ENCODE results near the gene SLC13A3. TPM values are rescaled to one million over a fixed set of nuclear protein-coding genes. Genes with fewer than 3 reads are reported as not detected.

The SLC13A3 gene
- total RNA-seq, 1 donor = 0.10 TPM

DNA sequence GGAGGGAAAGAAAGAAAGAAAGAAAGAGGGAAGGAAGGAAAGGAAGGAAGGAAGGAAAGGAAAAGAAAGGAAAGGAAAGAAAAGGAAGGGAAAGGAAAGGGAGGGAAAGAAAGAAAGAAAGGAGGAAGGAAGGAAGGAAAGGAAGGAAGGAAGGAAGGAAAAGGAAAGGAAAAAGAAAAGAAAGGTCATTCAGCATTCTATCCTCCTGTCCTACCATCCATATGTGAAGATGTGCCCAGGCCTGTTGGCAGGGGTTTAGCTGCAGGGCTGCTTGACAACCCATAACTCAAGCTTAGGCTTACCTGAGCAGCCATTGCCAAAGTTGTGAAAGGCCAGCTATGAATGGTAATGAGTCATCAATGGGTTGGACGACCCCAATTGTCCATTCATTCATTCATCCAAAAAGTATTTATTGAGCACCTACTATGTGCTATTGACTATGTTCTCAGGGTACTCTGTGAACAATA lies 50.9 kb downstream of the SLC13A3 start:
- H3K4me3 ChIP-seq (ENCODE audit: low read length) = no peak overlapping the region
- H3K27me3 ChIP-seq (ENCODE audit: insufficient read depth, low read length) = no peaks in the 10 kb centered on the region
- H3K9me3 ChIP-seq (ENCODE audit: low read depth, low read length) = no peaks in the 10 kb centered on the region
- no peaks in the 10 kb centered on the region for H3K4me1 ChIP-seq (ENCODE audit: insufficient read depth, low read length)

DNA sequence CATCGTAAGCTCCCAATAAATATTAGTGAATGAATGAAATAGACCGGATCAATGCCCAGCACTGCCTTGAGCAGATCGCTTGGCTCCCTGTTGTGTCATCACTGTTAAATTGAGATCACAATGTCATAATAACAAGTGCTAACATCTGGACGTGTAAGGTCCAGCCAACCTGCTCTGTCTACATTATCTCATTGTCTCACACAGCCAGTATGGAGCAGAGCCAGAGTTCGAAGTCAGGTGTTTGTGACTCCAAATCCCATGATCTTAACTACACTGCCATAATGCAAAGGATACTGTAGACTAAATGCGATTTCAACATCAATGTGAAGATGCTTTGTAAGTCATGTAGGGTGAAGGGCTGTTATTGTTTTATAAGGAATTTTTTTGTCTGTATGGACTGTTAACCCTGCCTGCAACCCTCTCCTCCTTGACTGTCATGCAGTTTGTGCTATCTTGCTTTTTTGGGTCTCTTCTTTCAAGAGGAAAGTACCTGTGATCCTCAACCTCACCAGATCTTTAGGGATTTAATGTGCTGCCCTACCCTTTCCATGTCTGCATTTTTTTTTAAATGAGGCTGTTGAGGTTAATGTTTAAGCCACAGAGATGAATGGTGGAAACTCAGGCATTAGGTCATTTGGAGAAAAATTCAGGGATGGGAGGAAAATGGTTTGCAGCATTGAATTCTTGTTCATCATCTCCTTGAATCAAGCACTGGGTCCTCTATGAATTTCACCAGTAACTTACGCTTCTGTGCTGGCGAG lies 51.9 kb downstream of the SLC13A3 start:
- Histone ChIP-seq H3K4me1 (ENCODE audit: insufficient read depth, low read length) (no peaks in the 10 kb centered on the region), H3K4me3 (ENCODE audit: low read length) (no peak overlapping the region), H3K27me3 (ENCODE audit: insufficient read depth, low read length) (no peaks in the 10 kb centered on the region), H3K9me3 (ENCODE audit: low read depth, low read length) (no peaks in the 10 kb centered on the region)

- Histone ChIP-seq H3K4me3 (ENCODE audit: low read length) (no peak overlapping the region), H3K4me1 (ENCODE audit: insufficient read depth, low read length) (no peaks in the 10 kb centered on the region), H3K27me3 (ENCODE audit: insufficient read depth, low read length) (no peaks in the 10 kb centered on the region), H3K9me3 (ENCODE audit: low read depth, low read length) (no peaks in the 10 kb centered on the region)
Measured at GRCh38 chr20:46595933-46596332, 55.3 kb downstream of the SLC13A3 start.

DNA sequence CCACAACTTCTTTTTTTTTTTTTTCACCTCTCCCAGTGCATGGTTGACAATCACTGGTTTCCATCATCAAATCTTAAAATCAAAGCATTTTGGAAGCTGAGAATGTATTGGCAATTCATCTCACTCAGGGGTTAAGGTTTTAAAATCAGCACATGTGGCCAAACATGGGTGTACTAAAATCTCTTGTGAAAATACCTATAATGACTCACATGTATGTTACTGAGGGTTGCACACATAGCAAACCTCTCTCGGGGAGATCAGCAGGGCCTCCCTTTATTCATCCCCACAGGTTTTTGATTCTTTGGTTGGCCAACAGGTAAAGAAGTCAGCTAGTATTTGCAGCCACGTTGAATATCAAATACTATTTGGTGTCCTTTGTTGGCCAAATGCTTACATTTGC lies 56.5 kb downstream of the SLC13A3 start:
- Histone ChIP-seq H3K4me3 (ENCODE audit: low read length) (no peak overlapping the region), H3K9me3 (ENCODE audit: low read depth, low read length) (no peaks in the 10 kb centered on the region), H3K4me1 (ENCODE audit: insufficient read depth, low read length) (no peaks in the 10 kb centered on the region), H3K27me3 (ENCODE audit: insufficient read depth, low read length) (no peaks in the 10 kb centered on the region)

- H3K9me3 ChIP-seq (ENCODE audit: low read depth, low read length) = no peaks in the 10 kb centered on the region
- no peaks in the 10 kb centered on the region for H3K27me3 ChIP-seq (ENCODE audit: insufficient read depth, low read length)
- H3K4me1 ChIP-seq (ENCODE audit: insufficient read depth, low read length) = no peaks in the 10 kb centered on the region
- H3K4me3 ChIP-seq (ENCODE audit: low read length) = no peak overlapping the region
Measured at GRCh38 chr20:46592580-46593362, 58.5 kb downstream of the SLC13A3 start.

- Histone ChIP-seq H3K27me3 (ENCODE audit: insufficient read depth, low read length) (no peaks in the 10 kb centered on the region), H3K4me3 (ENCODE audit: low read length) (no peak overlapping the region), H3K9me3 (ENCODE audit: low read depth, low read length) (no peaks in the 10 kb centered on the region), H3K4me1 (ENCODE audit: insufficient read depth, low read length) (no peaks in the 10 kb centered on the region)
Measured at GRCh38 chr20:46590443-46590842, 60.8 kb downstream of the SLC13A3 start.

DNA sequence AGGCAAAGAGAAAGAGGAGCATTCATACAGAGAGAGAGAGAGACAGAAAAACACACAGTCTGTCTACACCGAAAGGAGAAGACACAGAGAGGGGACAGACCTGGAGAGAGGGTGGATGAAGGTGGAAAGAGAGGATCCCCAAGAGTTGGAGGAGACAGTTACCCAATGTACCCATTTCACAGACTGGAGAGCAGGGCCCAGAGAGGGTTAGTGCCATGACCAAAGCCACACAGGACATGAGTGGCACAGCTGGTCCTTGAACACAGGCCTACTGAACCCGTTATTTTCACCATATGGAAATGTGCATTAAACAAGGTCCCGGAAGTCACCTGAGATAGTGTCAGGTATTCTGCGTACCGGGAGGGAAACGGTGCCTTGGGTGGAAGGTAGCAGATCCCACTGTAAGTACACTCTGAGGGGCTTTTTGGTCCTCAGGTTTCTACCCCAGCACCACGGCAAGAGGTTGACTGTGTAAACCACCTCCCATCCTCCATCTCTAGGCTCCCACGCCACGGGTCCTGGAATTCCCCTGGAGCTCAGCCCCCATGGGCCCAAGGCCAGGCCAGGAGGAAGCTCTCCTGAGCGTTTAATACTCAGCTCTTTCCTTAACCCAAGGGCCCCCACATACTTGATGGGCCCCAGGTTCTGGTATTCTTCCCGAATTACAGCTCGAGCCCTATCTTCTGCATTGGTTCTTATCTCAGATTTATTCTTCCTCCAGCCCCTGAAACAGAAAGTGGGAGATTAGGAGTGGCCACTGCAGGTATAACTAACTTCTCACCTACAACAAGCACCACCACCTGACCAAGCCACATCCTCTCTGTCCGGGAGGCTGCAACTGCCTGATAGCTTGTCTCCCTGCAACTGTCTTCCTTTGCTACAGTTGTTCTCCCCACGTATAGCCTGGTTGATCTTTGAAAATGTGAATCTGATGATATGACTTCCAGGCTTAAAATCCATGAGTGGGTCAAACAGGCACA lies 62.4 kb downstream of the SLC13A3 start:
- no peak overlapping the region for H3K4me3 ChIP-seq (ENCODE audit: low read length)
- no peaks in the 10 kb centered on the region for H3K4me1 ChIP-seq (ENCODE audit: insufficient read depth, low read length)
- no peaks in the 10 kb centered on the region for H3K9me3 ChIP-seq (ENCODE audit: low read depth, low read length)
- H3K27me3 ChIP-seq (ENCODE audit: insufficient read depth, low read length) = peaks cover 2% of the 10 kb centered on the region

DNA sequence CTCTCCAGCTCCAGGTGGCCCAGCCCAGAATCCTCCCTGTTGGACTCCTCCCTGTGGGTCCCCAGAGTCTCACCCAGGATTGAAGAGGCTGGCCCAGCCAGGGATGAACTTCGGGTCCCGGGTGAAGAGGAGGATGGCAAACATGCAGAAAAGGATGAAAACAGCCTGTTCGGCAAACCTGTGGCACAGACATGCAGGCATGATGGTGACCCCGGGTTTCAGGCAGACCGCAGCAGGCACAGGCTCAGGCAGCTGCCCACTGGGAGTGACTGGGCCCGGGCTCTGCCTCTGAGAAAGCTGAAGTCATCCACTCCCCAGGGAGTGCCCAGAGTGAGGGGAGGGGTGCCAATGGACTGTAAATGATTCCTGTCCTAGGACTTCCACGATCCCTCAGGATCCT lies 63.3 kb downstream of the SLC13A3 start:
- peaks cover 2% of the 10 kb centered on the region for H3K27me3 ChIP-seq (ENCODE audit: insufficient read depth, low read length)
- no peak overlapping the region for H3K4me3 ChIP-seq (ENCODE audit: low read length)
- no peaks in the 10 kb centered on the region for H3K9me3 ChIP-seq (ENCODE audit: low read depth, low read length)
- H3K4me1 ChIP-seq (ENCODE audit: insufficient read depth, low read length) = no peaks in the 10 kb centered on the region

DNA sequence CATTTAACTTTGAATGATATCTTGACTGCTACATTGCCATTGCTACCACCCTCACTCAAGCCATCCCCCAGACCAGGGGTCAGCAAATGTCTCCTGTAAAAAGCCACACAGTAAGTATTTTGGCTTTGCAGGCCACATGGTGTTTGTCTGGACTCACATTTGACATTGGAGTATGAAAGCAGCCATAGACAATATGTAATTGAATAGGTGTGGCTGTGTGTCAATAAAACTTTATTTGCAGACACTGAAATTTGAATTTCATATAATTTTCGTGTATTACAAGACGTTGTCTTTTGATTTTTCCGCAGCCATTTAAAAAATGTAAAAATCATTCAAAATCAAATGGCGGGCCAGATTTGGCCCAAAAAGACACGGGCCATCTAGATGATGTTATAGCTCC lies 64.5 kb downstream of the SLC13A3 start:
- Histone ChIP-seq H3K9me3 (ENCODE audit: low read depth, low read length) (no peaks in the 10 kb centered on the region), H3K4me3 (ENCODE audit: low read length) (no peak overlapping the region), H3K27me3 (ENCODE audit: insufficient read depth, low read length) (peaks cover 2% of the 10 kb centered on the region)

GRCh38 chr20:46584508-46584907 lies 66.8 kb downstream of the SLC13A3 start:
- H3K9me3 ChIP-seq (ENCODE audit: low read depth, low read length) = no peaks in the 10 kb centered on the region
- H3K27me3 ChIP-seq (ENCODE audit: insufficient read depth, low read length) = peaks cover 2% of the 10 kb centered on the region
- H3K4me1 ChIP-seq (ENCODE audit: insufficient read depth, low read length) = no peaks in the 10 kb centered on the region
- H3K4me3 ChIP-seq (ENCODE audit: low read length) = no peak overlapping the region

More for the DNA sequence above, 64.5 kb downstream of the SLC13A3 start:
- no peaks in the 10 kb centered on the region for H3K4me1 ChIP-seq (ENCODE audit: insufficient read depth, low read length)

GRCh38 chr20:46583411-46584214 lies 67.6 kb downstream of the SLC13A3 start:
- no peaks in the 10 kb centered on the region for H3K9me3 ChIP-seq (ENCODE audit: low read depth, low read length)
- peaks cover 2% of the 10 kb centered on the region for H3K27me3 ChIP-seq (ENCODE audit: insufficient read depth, low read length)
- no peaks in the 10 kb centered on the region for H3K4me1 ChIP-seq (ENCODE audit: insufficient read depth, low read length)
- H3K4me3 ChIP-seq (ENCODE audit: low read length) = no peak overlapping the region

DNA sequence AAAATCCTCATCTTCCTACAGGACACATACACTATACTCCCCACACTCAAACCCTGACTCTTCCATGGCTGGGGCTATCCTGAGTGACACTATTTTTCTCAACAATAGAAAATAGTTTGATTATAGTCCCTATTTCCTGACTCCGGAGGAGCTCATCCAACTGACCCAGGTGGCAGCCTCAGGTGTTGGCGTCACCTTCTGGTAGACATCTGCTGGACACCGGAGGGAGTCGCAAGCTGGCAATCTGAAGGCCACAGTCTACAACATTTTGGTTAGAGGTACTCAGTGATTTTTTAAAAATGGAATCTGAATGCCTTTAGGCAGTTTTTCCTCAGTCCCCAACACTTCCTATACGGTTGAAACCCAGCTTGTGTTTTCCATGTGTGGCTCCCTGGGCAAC lies 68.6 kb downstream of the SLC13A3 start:
- Histone ChIP-seq H3K4me1 (ENCODE audit: insufficient read depth, low read length) (no peaks in the 10 kb centered on the region), H3K9me3 (ENCODE audit: low read depth, low read length) (no peaks in the 10 kb centered on the region), H3K4me3 (ENCODE audit: low read length) (no peak overlapping the region), H3K27me3 (ENCODE audit: insufficient read depth, low read length) (peaks cover 2% of the 10 kb centered on the region)

GRCh38 chr20:46581391-46581790 lies 69.9 kb downstream of the SLC13A3 start:
- H3K4me1 ChIP-seq (ENCODE audit: insufficient read depth, low read length) = no peaks in the 10 kb centered on the region
- no peaks in the 10 kb centered on the region for H3K9me3 ChIP-seq (ENCODE audit: low read depth, low read length)
- H3K27me3 ChIP-seq (ENCODE audit: insufficient read depth, low read length) = peaks cover 2% of the 10 kb centered on the region
- H3K4me3 ChIP-seq (ENCODE audit: low read length) = no peak overlapping the region

DNA sequence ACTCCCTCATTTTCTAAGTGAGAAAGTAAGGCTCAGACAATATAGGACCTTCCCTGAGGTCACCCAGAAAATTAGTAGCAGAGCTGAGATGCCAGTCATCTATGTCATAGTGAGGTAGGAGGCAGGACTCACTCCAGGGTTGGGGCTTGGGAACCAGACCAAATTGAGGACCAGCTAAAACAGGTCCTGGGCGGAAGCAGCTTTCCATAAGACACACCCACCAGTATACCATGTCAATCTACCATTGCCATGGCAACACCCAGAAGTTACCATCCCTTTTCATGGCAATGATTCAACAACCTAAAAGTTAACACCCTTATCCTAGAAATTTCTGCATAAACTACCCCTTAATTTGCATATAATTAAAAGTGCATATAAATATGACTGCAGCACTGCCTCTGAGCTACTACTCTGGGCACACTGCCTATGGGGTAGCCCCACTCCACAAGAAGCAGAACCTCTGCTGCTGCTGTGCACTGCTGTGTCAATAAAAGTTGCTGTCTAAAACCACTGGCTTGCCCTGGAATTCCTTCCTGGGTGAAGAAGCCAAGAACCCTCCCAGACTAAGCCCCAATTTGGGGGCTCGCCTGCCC lies 70.5 kb downstream of the SLC13A3 start:
- H3K4me1 ChIP-seq (ENCODE audit: insufficient read depth, low read length) = no peaks in the 10 kb centered on the region
- H3K4me3 ChIP-seq (ENCODE audit: low read length) = no peak overlapping the region
- no peaks in the 10 kb centered on the region for H3K9me3 ChIP-seq (ENCODE audit: low read depth, low read length)
- H3K27me3 ChIP-seq (ENCODE audit: insufficient read depth, low read length) = peaks cover 2% of the 10 kb centered on the region

Measured in mononuclear cell (primary cell).